Activated B cell treated with CpG ODN at 0.5 μM for 24 hours (primary cell): ENCODE data around the gene GTPBP10. TPM values are rescaled to one million over a fixed set of nuclear protein-coding genes. Genes with fewer than 3 reads are reported as not detected.

Experiments used
- ATAC-seq: fragments of 200-7000 bp; cut with Tn5 transposase; one replicate; pipeline ENCODE4 v1.10.0; 2021; ENCODE audit warnings: low read depth, mild to moderate bottlenecking, moderate library complexity
- CTCF ChIA-PET: fragments of 350-600 bp; sonication (Branson Sonifier 250); formaldehyde crosslinking; loops from one replicate; lab custom pipeline; 2021; ENCODE audit warnings: antibody characterized with exemption; lab: Charles Lee
- POLR2A ChIA-PET: fragments of 350-600 bp; sonication (Branson Sonifier 250); formaldehyde crosslinking; loops from one replicate; lab custom pipeline; 2021; ENCODE audit warnings: antibody characterized with exemption; lab: Charles Lee
- DNase-seq: peaks from one replicate; pipeline ENCODE4 v3.0.0; 2022
- H3K27ac Mint-ChIP-seq: one replicate; pipeline ENCODE4 v1.8.0; 2020; ENCODE audit warnings: mixed read lengths
- H3K27me3 Mint-ChIP-seq: one replicate; pipeline ENCODE4 v1.8.0; 2021; ENCODE audit warnings: mixed read lengths
- H3K36me3 Mint-ChIP-seq: one replicate; pipeline ENCODE4 v1.8.0; 2021; ENCODE audit warnings: low read depth, mixed read lengths
- H3K4me1 Mint-ChIP-seq: one replicate; pipeline ENCODE4 v1.8.0; 2021; ENCODE audit warnings: mixed read lengths
- H3K4me3 Mint-ChIP-seq: one replicate; pipeline ENCODE4 v1.8.0; 2020; ENCODE audit warnings: mild to moderate bottlenecking, mixed read lengths
- H3K9me3 Mint-ChIP-seq: one replicate; pipeline ENCODE4 v1.8.0; 2020; ENCODE audit warnings: mixed read lengths
- intact Hi-C: fragments of 100-400 bp; cut with micrococcal nuclease; formaldehyde crosslinking; loops from one replicate; pipeline ENCODE4 v1.15.1; 2024
- total RNA-seq: library from RNA; stranded (reverse); gene quantifications from 2 replicates; pipeline ENCODE4 v1.2.3, GENCODE V29; 2022
- TF ChIP-seq, protein P1 (sequence below): fragments of 200-600 bp; IDR thresholded peaks from one replicate; pipeline ENCODE4 v1.8.0; 2022; ENCODE audit warnings: antibody characterized with exemption, mild to moderate bottlenecking

Gene GTPBP10
- total RNA-seq, 1 donor from 2014 or later, result 28.8 TPM

DNA sequence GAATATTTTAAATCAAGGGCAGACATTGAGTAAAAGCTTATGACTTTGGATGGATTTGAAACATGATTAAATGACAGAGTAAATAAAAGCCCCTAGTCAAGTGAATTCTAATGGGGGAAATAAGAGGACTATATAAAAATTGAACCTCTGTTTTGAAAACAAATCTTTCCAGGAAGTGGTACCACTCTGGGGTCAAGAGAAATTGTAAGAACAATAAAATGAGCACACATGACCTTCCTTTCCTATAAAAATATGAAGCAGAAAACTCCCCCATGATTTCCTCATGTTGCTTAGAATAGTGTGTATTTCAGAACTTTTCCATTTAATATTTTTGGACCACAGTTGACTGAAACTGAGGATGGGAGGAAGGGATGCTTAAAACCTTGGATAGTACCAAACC is 44.4 kb downstream of the GTPBP10 start:
- CTCF ChIA-PET, result no interaction called here
- Mint-ChIP-seq H3K27me3 (no peaks in the 10 kb centered on the region), H3K9me3 (peaks cover 5% of the 10 kb centered on the region), H3K27ac (no peak overlapping the region), H3K4me3 (no peak overlapping the region), H3K36me3 (peaks cover 14% of the 10 kb centered on the region), H3K4me1 (no peaks in the 10 kb centered on the region)
- no peak for ATAC-seq
- TF ChIP-seq, protein P1, sequence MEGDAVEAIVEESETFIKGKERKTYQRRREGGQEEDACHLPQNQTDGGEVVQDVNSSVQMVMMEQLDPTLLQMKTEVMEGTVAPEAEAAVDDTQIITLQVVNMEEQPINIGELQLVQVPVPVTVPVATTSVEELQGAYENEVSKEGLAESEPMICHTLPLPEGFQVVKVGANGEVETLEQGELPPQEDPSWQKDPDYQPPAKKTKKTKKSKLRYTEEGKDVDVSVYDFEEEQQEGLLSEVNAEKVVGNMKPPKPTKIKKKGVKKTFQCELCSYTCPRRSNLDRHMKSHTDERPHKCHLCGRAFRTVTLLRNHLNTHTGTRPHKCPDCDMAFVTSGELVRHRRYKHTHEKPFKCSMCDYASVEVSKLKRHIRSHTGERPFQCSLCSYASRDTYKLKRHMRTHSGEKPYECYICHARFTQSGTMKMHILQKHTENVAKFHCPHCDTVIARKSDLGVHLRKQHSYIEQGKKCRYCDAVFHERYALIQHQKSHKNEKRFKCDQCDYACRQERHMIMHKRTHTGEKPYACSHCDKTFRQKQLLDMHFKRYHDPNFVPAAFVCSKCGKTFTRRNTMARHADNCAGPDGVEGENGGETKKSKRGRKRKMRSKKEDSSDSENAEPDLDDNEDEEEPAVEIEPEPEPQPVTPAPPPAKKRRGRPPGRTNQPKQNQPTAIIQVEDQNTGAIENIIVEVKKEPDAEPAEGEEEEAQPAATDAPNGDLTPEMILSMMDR, result no peak
- POLR2A ChIA-PET, result no interaction called here
- no peak for DNase-seq
- intact Hi-C loops, result no loop called here

DNA sequence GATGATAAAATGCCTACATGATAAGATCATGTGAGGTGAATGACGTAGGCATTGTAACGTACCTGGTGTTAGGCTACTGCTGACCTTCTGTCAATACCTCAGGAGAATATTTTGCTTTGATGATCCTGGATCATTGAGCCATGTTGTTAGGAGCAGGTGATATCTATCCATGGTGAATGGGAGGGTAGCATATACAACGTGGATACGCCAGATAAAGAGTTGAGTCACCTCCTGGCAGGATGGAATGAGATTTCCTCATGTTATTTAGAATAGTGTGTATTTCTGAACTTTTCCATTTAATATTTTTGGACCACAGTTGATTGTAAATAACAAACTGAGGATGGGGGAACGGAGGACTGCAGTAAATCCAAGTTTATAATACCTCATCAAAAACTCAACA is 45.0 kb downstream of the GTPBP10 start:
- ChIA-PET POLR2A (no interaction called here), CTCF (no interaction called here)
- peaks cover 9% of the 10 kb centered on the region for H3K9me3 Mint-ChIP-seq
- peaks cover 9% of the 10 kb centered on the region for H3K36me3 Mint-ChIP-seq
- no peaks in the 10 kb centered on the region for H3K27me3 Mint-ChIP-seq
- ATAC-seq (no peak), DNase-seq (no peak)
- no peak overlapping the region for H3K4me3 Mint-ChIP-seq
- intact Hi-C loops, result no loop called here
- TF ChIP-seq, protein P1, result no peak
- H3K27ac Mint-ChIP-seq, result no peak overlapping the region
- no peaks in the 10 kb centered on the region for H3K4me1 Mint-ChIP-seq

DNA sequence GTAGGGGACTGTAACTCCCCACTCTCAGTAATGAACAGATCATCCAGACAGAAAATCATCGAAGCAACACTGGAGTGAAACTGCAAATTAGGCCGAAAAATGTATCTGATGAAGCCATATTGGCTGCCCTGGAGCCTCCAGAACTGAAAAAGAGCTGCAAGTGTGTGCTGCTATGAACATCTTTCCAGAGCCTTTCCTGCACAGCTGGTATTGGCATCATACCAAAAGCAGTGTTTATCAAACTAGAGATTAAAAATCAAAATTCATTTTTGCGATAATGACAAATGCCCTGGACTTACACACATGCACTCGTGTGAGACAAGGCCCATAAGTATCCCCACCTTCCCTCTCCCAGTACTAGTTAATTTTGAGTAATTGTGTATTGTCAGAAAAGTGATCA is 49.9 kb downstream of the GTPBP10 start:
- H3K27me3 Mint-ChIP-seq, result no peaks in the 10 kb centered on the region
- no peaks in the 10 kb centered on the region for H3K4me1 Mint-ChIP-seq
- intact Hi-C loops, result no loop called here
- H3K27ac Mint-ChIP-seq, result no peak overlapping the region
- CTCF ChIA-PET, result no interaction called here
- no peaks in the 10 kb centered on the region for H3K36me3 Mint-ChIP-seq
- no peak for ATAC-seq
- no peak for DNase-seq
- TF ChIP-seq, protein P1, result no peak
- POLR2A ChIA-PET, result no interaction called here
- H3K9me3 Mint-ChIP-seq, result peaks cover 25% of the 10 kb centered on the region
- no peak overlapping the region for H3K4me3 Mint-ChIP-seq

DNA sequence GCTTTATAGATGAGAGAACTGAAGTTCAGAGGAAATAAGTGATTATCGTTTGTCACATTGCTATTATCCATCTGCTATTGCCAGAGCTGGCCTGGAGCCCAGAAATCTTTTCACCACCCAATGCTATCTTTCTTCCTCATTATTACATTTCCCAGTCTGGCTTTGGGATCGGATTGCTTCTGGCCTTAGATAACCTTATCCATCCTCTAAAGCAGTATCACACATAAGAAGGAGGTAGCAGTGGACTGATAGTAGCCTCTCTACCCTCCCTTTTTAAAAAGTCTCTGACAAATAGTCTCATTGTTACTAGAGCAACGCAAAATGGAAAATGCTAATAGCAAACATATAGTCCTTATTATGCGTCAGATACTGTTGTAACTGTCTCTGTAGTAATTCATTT is 55.5 kb downstream of the GTPBP10 start:
- POLR2A ChIA-PET, result no interaction called here
- TF ChIP-seq, protein P1, result no peak
- CTCF ChIA-PET, result no interaction called here
- H3K4me1 Mint-ChIP-seq, result peaks cover 15% of the 10 kb centered on the region
- DNase-seq (no peak), ATAC-seq (no peak)
- intact Hi-C loops, result loop anchor here (10.0 kb wide), 1 partner anchor 1543 kb away; the partner anchor contains the start of gene AKAP9
- peaks cover 15% of the 10 kb centered on the region for H3K9me3 Mint-ChIP-seq
- no peaks in the 10 kb centered on the region for H3K27me3 Mint-ChIP-seq
- peaks cover 6% of the 10 kb centered on the region for H3K36me3 Mint-ChIP-seq
- no peak overlapping the region for H3K4me3 Mint-ChIP-seq
- H3K27ac Mint-ChIP-seq, result no peak overlapping the region

DNA sequence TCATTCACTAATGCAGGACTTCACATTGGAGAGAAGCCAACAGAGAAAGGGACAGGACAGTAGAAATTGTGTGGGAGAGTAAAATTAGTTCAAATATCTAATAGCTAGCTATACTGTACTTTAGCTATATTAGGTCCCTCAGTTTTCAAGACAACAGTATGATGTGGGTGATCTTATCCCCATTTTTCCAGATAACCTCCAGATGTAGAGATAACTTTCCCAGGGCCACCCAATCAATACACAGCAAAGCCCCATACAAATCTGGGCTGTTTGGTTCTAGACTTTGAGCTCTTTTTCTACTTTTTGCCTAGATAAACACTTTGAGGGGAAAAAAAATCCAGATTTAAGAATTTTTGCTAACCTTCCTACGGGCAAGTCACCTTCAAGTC is 56.3 kb downstream of the GTPBP10 start:
- POLR2A ChIA-PET, result interaction anchor here (2.0 kb wide), 1 partner anchor 57 kb away, joined by 21 read pairs; the partner anchor contains the start of gene GTPBP10
- intact Hi-C loops, result loop anchor here (1.0 to 10.0 kb wide), 5 partner anchors 56 to 1542 kb away; partner anchors contain the start of genes AKAP9, CFAP69, GTPBP10 and MTERF1
- ATAC-seq (no peak), DNase-seq (no peak)
- H3K36me3 Mint-ChIP-seq, result peaks cover 6% of the 10 kb centered on the region
- H3K4me1 Mint-ChIP-seq, result peaks cover 15% of the 10 kb centered on the region
- H3K27ac Mint-ChIP-seq, result peak overlapping the region; percentile 89
- H3K27me3 Mint-ChIP-seq, result no peaks in the 10 kb centered on the region
- peaks cover 15% of the 10 kb centered on the region for H3K9me3 Mint-ChIP-seq
- TF ChIP-seq, protein P1, result no peak
- H3K4me3 Mint-ChIP-seq, result peak overlapping the region; percentile 97
- CTCF ChIA-PET, result interaction anchor here (1.3 kb wide), 1 partner anchor 90 kb away, joined by 3 read pairs; no protein-coding TSS in a partner anchor
